22Rv1 (cell line): Measurements from ENCODE around the gene CD14.
"Not testable (repeated sequence)": the region's sequence is repeated elsewhere in the genome, so short reads cannot be mapped to it uniquely, and the experiment has no call there.

Source experiments
- ZFX ChIP-seq: fragments of 450-650 bp; IDR thresholded peaks from 2 replicates; pipeline ENCODE4 v1.6.1; 2017; ENCODE audit warnings: antibody characterized with exemption, borderline replicate concordance
- TF ChIP-seq, protein P1 (sequence below): fragments of 450-650 bp; IDR thresholded peaks from 2 replicates; pipeline ENCODE4 v1.5.1; 2017; ENCODE audit warnings: mild to moderate bottlenecking

DNA sequence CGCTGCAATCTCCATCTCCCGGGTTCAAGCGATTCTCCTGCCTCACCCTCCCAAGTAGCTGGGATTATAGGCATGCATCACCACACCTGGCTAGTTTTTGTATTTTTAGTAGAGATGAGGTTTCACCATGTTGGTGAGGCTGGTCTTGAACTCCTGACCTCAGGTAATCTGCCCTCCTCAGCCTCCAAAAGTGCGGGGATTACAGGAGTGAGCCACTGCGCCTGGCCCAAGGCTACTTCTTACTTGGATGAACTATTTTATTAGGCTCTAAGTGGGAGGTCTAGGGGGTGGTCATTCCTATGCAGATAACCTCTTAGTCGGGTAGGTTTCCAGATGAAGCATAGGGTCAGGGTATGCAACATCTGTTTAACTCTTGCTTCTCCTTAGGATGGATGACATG is 27.4 kb upstream of the CD14 start:
- TF ChIP-seq, protein P1, sequence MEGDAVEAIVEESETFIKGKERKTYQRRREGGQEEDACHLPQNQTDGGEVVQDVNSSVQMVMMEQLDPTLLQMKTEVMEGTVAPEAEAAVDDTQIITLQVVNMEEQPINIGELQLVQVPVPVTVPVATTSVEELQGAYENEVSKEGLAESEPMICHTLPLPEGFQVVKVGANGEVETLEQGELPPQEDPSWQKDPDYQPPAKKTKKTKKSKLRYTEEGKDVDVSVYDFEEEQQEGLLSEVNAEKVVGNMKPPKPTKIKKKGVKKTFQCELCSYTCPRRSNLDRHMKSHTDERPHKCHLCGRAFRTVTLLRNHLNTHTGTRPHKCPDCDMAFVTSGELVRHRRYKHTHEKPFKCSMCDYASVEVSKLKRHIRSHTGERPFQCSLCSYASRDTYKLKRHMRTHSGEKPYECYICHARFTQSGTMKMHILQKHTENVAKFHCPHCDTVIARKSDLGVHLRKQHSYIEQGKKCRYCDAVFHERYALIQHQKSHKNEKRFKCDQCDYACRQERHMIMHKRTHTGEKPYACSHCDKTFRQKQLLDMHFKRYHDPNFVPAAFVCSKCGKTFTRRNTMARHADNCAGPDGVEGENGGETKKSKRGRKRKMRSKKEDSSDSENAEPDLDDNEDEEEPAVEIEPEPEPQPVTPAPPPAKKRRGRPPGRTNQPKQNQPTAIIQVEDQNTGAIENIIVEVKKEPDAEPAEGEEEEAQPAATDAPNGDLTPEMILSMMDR: not testable (repeated sequence)
- not testable (repeated sequence) for TF ChIP-seq ZFX
